HG03159 (cell line): ENCODE data around the gene PLEKHM3.

Experiments used
- ATAC-seq: cut with Tn5 transposase; IDR thresholded peaks from one replicate; pipeline ENCODE4 v1.9.1; 2021; ENCODE audit warnings: mild to moderate bottlenecking, moderate library complexity; ENCODE audit not compliant: unreplicated experiment

The PLEKHM3 gene, protein sequence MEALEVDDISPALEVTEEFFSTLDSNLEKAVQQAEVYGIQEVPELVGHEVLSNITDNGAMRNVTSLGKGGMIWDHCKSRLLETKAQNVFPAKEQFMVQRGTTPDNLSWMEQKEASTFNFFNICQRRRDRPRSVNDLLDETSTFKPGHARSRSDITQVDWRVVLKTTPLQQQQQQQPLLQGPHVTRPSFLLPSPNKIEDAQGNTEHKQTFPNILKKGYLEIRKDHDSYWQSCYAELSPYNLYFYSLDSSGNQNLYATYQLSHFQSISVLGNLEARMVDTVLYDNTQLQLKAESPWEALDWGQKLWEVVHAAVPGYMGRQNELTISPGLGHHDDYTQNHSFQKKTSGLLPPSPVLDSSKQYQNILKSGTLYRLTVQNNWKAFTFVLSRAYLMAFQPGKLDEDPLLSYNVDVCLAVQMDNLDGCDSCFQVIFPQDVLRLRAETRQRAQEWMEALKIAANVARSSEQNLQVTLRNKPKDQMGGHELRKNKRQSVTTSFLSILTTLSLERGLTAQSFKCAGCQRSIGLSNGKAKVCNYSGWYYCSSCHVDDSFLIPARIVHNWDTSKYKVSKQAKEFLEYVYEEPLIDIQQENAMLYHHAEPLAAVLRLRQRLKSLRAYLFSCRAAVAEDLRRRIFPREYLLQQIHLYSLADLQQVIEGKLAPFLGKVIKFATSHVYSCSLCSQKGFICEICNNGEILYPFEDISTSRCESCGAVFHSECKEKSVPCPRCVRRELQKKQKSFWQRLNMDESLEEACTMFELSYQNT

DNA sequence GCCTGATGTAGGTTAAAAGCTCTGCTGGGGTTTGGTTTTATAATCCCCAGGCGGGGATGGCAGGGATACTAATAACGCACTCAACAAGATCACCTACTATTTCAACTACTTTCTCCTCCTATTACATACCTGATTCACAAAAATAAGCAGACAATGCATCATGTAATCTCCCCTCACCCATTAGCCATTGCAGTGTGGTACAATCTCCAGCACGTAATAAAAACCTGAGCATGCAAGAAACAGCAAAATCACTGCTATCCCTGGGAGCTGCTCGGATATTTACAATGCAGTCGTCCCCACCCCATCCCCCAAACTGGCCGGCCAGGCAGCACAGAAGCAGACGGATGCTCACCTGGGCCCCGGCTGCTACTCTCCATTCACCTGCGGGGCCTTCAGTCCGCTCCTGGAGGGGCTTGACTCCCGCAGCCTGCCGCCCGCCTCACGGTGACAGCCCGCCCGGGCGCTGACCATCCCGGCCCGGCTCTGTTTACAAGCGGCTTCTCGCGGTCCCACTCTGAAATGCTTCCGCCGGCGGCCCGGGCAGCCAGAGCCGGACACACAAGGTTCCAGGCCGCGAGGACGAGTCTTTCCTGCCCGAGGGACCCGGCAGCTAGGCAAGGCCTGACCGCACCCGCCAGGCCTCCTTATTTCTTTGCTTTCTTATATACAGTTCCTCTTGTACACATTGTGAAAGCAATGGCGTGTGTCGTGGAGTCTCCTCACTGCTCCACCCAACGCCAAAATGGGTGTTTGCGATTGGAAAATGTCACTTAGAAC lies at the start of gene PLEKHM3:
PLEKHM3 (minus strand) TSS at position 491 of the 777 bp plus-strand sequence. CDS start 23,888 bp downstream, outside the sequence.
- ATAC-seq: peak; percentile 89

GRCh38 chr2:208074610-208075356 lies 49.5 kb upstream of the PLEKHM3 start:
- ATAC-seq: no peak

GRCh38 chr2:208072250-208072892 lies 47.0 kb upstream of the PLEKHM3 start:
- peak; percentile 82 for ATAC-seq

- no peak for ATAC-seq
These were observed 43.9 kb upstream of the PLEKHM3 start for GRCh38 chr2:208069186-208069585.

- ATAC-seq: no peak
These were observed 40.7 kb upstream of the PLEKHM3 start for GRCh38 chr2:208066016-208066415.

DNA sequence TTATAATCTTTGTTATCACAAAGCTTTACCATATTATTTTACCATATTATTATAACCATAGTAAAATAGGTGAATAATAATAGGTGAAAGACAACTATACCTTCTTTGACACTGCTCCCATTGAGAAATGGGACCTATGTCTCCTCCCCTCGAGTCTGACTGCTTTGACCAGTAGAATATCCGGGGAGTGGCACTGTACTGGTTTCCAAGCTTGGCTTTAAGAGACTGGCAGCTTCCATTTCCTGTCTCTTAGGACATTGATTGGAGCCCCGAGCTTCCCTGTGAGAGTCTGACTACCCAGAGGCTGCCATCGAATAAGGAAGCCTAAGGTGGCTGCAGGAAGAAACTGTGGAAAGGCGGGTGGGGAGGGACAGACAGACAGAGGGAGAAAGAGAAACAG lies 40.1 kb upstream of the PLEKHM3 start:
- ATAC-seq: no peak

DNA sequence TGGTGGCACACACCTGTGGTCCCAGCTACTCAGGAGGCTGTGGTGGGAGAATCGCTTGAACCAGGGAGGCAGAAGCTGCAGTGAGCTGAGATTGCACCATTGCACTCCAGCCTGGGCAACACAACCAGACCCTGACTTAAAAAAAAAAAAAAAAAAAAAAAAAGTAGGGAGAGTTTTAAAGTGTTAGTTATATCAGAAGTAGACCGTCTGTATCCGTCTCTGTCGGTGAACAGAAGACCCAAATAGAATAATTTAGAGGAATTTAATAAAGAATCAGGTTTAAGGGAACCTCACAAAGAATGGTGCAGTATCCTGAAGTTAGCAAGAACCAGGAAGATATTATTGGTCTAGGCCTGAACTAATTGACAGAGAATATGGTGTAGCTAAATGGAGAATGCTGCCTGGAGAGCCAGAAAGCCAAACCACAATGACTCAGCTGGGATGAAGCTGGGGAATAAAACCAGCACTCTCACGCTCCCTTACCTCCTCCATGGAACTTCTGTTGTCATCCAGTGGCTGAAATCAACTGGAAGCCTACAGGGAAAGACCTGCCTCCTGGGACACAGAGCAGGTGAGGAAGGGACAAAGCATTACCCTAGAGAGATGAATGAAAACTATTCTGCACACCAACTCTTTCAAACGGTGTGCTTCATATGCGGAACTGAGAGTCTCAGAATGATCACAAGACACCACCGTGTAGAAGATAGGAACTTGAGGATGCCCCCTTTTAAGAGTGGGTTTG lies 39.1 kb upstream of the PLEKHM3 start:
- ATAC-seq: no peak

DNA sequence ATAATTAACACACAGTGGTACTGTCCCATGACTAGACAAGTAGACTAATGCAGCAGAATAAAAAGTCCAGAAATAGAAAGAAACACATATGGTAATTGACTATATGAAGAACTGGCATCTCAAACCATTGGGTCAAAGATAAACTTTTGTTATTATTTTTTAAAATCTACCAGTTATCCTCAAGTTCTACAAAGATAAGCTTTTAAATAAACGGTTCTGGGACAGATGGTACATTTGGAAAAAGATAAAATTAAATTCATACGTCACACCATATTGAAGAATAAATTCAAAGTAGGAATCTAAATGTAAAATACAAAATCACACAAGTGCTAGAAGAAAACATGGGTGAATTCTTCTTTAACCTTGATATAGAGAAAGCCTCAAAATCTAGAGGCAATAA lies 37.6 kb upstream of the PLEKHM3 start:
- ATAC-seq: no peak

- no peak for ATAC-seq
These were observed 36.8 kb upstream of the PLEKHM3 start for GRCh38 chr2:208062113-208062512.

GRCh38 chr2:208057108-208057507 lies 31.8 kb upstream of the PLEKHM3 start:
- no peak for ATAC-seq

DNA sequence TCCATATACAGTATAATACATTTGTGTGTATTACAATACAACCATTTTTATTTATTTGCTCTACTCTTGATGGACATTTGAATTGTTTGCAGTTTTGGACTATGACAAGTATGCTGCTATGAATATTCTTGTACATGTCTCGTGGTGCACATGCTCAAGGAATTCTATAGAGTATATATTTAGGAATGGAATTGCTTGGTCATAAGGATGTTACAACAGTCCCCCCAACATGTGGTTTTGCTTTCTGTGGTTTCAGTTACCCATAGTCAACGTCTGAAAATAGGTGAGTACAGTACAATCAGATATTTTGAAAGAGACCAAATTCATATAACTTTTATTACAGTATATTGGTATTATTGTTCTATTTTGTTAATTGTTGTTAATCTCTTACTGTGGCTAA lies 24.1 kb upstream of the PLEKHM3 start:
- ATAC-seq: no peak

GRCh38 chr2:208049006-208049405 lies 23.7 kb upstream of the PLEKHM3 start:
- ATAC-seq: no peak

DNA sequence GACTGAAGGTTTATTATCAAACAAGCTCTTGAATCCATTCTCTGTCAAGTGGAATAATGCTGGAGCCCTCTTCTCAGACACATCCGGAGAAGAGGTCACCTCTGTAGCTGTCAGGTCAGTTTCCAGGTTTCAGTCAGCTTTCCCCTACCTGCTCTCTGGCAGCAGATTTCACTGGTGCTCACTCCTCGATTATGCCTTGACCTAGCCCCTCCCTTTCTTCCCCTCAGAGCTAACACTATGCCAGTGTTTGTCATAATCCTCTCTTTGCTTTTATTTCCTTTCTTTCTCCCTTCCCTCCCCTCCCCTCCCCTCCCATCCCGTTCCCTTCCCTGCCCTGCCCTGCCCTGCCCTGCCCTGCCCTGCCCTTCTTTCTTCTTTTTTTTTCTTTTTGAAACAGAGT lies 22.5 kb upstream of the PLEKHM3 start:
- no peak for ATAC-seq

GRCh38 chr2:208046686-208047085 lies 21.4 kb upstream of the PLEKHM3 start:
- no peak for ATAC-seq

GRCh38 chr2:208042450-208042849 lies 17.1 kb upstream of the PLEKHM3 start:
- ATAC-seq: no peak

GRCh38 chr2:208042041-208042440 lies 16.7 kb upstream of the PLEKHM3 start:
- ATAC-seq: no peak

DNA sequence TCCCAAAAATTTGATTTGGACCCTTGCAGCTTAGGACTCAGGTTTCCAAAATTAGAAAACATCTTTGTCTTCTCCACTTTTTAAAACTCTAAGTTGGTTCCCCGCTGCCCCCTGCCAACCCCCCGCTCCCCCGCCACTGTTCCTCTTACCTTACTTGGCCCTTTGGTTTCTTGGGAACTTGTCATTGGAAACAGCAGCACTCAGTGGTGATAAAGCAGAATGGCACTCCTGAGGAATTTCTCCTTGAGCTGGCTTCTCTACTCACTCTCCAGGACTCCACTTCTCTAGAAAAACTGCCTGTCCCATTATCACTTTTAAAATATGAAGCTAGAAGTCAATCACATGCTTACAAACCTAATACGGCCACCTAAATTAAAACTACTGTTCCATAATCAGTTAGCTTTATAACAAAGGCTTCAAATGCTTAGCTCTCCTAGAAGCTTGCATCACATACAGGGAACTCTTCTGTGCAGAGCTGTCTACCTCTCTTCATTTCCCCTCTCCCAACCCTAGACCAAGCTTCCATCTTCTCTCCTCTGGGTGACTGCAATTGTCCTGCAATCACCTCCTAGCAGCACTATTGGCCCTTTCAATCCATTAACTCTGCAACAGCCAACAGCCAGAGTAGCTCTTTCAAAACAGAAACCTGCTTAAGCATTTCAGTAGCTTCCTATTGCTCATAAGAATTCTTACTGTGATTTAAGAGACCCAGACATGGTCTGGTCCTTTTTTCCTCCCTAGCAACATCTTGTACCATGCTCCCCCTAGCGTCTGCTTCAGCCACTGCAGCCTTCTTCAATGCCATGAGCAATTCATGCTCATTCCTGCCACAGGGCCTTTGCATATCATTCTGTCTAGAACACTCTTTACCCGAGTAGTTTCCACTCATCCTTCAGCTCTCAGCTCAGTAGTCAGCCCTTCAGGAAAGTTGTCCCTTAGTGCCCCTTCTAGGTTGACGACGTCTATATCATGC lies 15.2 kb upstream of the PLEKHM3 start:
- ATAC-seq: peak; percentile 89

GRCh38 chr2:208039376-208040110 lies 14.2 kb upstream of the PLEKHM3 start:
- ATAC-seq: no peak
